T-helper 1 cell treated with Interleukin-12 subunit alpha and Interleukin-12 subunit beta and Interleukin-4 antibody, amounts not matched to agents 30 ng/mL and 1 ng/mL, for 36 hours (primary cell): ENCODE data around the gene ITPRID1. TPM values are rescaled to one million over a fixed set of nuclear protein-coding genes. Genes with fewer than 3 reads are reported as not detected.

Source experiments
- intact Hi-C: fragments of 100-400 bp; cut with micrococcal nuclease; formaldehyde crosslinking; loops from one replicate; pipeline ENCODE4 v1.15.1; 2024
- total RNA-seq: library from RNA; stranded (reverse); gene quantifications from 2 replicates; pipeline ENCODE4 v1.2.3, GENCODE V29; 2022

Gene ITPRID1
- total RNA-seq, 1 donor from 2014 or later, result not detected

- intact Hi-C loops, result no loop called here
Observed at GRCh38 chr7:31692871-31693270, 179.0 kb downstream of the ITPRID1 start.

- intact Hi-C loops, result no loop called here
Observed at GRCh38 chr7:31695859-31696614, 182.1 kb downstream of the ITPRID1 start.

- intact Hi-C loops, result no loop called here
Observed at GRCh38 chr7:31699050-31699449, 185.2 kb downstream of the ITPRID1 start.

- intact Hi-C loops, result no loop called here
Observed at GRCh38 chr7:31702354-31702753, 188.5 kb downstream of the ITPRID1 start.

GRCh38 chr7:31705377-31705776 lies 191.5 kb downstream of the ITPRID1 start:
- intact Hi-C loops, result no loop called here

GRCh38 chr7:31707089-31707488 lies 193.2 kb downstream of the ITPRID1 start:
- intact Hi-C loops, result no loop called here

Other genes with a start within 250 kb of the ITPRID1 start
- gene NEUROD6, start 173.4 kb upstream of the ITPRID1 start, total RNA-seq, result not detected in 2 replicates
- not detected in 2 replicates for gene PPP1R17, start 173.1 kb downstream of the ITPRID1 start, total RNA-seq